A549 (cell line): ENCODE measurements around the gene NECAB3. TPM values are rescaled to one million over a fixed set of nuclear protein-coding genes. Genes with fewer than 3 reads are reported as not detected.

Experiments used
- ATAC-seq, 2 experiments: fragments of 200-7000 bp in 1 of 2; fragments of >200 bp in 1 of 2; cut with Nextera tagmentation in 1 of 2; cut with Tn5 transposase in 1 of 2; 3 replicates each; pipeline versions ENCODE4 v1.8.0 to v1.9.1; 2018 to 2020; ENCODE audit warnings: mild to moderate bottlenecking in 1 of 2, moderate library complexity in 1 of 2
- CTCF ChIA-PET: fragments of 300-600 bp; sonication (Branson Sonifier 250); formaldehyde crosslinking; extraction: SDS; loops from one replicate; lab custom pipeline; 2021; ENCODE audit warnings: antibody characterized with exemption, inconsistent platforms; lab: Yijun Ruan, JAX
- POLR2A ChIA-PET: fragments of 350-600 bp; formaldehyde crosslinking; extraction: SDS; loops from one replicate; lab custom pipeline; 2021; ENCODE audit warnings: antibody characterized with exemption, inconsistent platforms; lab: Yijun Ruan, JAX
- DNase-seq, 2 experiments: peaks; one replicate each; pipeline versions ENCODE4 v3.0.0 to v3.0.0-alpha.2; 2011 to 2016; ENCODE audit warnings: low read depth in 1 of 2, low spot score in 1 of 2
- FAIRE-seq: peaks from 2 replicates; lab custom pipeline; 2011; peaks lifted over from hg19 to GRCh38; lab: Jason Lieb, UNC
- H3K27ac ChIP-seq, 2 experiments: fragments of >200 bp; sonication (Bioruptor Twin); formaldehyde crosslinking; 3 replicates each; pipeline ENCODE4 v1.5.1; 2016 to 2017
- H3K4me1 ChIP-seq: fragments of >200 bp; sonication (Bioruptor Twin); formaldehyde crosslinking; 3 replicates; pipeline ENCODE4 v1.6.1; 2016
- H3K4me2 ChIP-seq: fragments of >200 bp; sonication (Bioruptor Twin); formaldehyde crosslinking; 3 replicates; pipeline ENCODE4 v1.6.1; 2016
- H3K4me3 ChIP-seq: fragments of >200 bp; sonication (Bioruptor Twin); formaldehyde crosslinking; 3 replicates; pipeline ENCODE4 v1.5.1; 2016
- H3K9me3 ChIP-seq: fragments of >200 bp; sonication (Bioruptor Twin); formaldehyde crosslinking; 3 replicates; pipeline ENCODE4 v1.6.1; 2016
- ATOH8 ChIP-seq: fragments of 250-450 bp; sonication (Bioruptor Pico); IDR thresholded peaks from 2 replicates; pipeline ENCODE4 v1.5.0; 2020; ENCODE audit warnings: low read depth, mild to moderate bottlenecking, moderate library complexity
- CBX2 ChIP-seq: fragments of 200-600 bp; sonication (generic); IDR thresholded peaks from 2 replicates; pipeline ENCODE4 v1.6.1; 2016; ENCODE audit warnings: low read depth, mild to moderate bottlenecking, borderline replicate concordance
- CEBPB ChIP-seq, 2 experiments: fragments of >200 bp in 1 of 2; sonication (Bioruptor Twin) in 1 of 2; formaldehyde crosslinking in 1 of 2; IDR thresholded peaks; 2 replicates each; pipeline ENCODE4 v1.6.1; 2012 to 2016
- EHF ChIP-seq: fragments of 250-450 bp; sonication (Bioruptor Pico); IDR thresholded peaks from 2 replicates; pipeline ENCODE4 v1.5.0; 2020; ENCODE audit warnings: mild to moderate bottlenecking
- ESRRA ChIP-seq: fragments of 150-350 bp; IDR thresholded peaks from 2 replicates; pipeline ENCODE4 v1.6.1; 2014; ENCODE audit warnings: mild to moderate bottlenecking, low read length, borderline replicate concordance
- HEYL ChIP-seq: fragments of 250-450 bp; sonication (Bioruptor Pico); IDR thresholded peaks from 2 replicates; pipeline ENCODE4 v1.8.0; 2021; ENCODE audit warnings: mild to moderate bottlenecking, moderate library complexity
- HOXA7 ChIP-seq: fragments of 250-450 bp; sonication (Bioruptor Pico); IDR thresholded peaks from 2 replicates; pipeline ENCODE4 v1.5.0; 2020; ENCODE audit warnings: mild to moderate bottlenecking, moderate library complexity
- HOXB13 ChIP-seq: fragments of 250-450 bp; sonication (Bioruptor Pico); IDR thresholded peaks from 2 replicates; pipeline ENCODE4 v1.5.0; 2020; ENCODE audit warnings: low read depth, mild to moderate bottlenecking, moderate library complexity
- HOXB5 ChIP-seq: fragments of 250-450 bp; sonication (Bioruptor Pico); IDR thresholded peaks from 2 replicates; pipeline ENCODE4 v1.5.0; 2020; ENCODE audit warnings: mild to moderate bottlenecking, moderate library complexity
- MAFK ChIP-seq: fragments of 450-650 bp; IDR thresholded peaks from 2 replicates; pipeline ENCODE4 v1.6.1; 2014; ENCODE audit not compliant: partially characterized antibody
- PHF8 ChIP-seq: fragments of 200-600 bp; sonication (generic); IDR thresholded peaks from 2 replicates; pipeline ENCODE4 v1.6.1; 2016; ENCODE audit warnings: low read depth, mild to moderate bottlenecking, antibody characterized with exemption, moderate library complexity, borderline replicate concordance
- RARB ChIP-seq: fragments of 250-450 bp; sonication (Bioruptor Pico); IDR thresholded peaks from 2 replicates; pipeline ENCODE4 v1.8.0; 2021; ENCODE audit warnings: mild to moderate bottlenecking, moderate library complexity
- SMC3 ChIP-seq: fragments of >200 bp; sonication (Bioruptor Twin); formaldehyde crosslinking; IDR thresholded peaks from 3 replicates; pipeline ENCODE4 v1.6.1; 2018; ENCODE audit warnings: inconsistent platforms
- ZC3H11A ChIP-seq: fragments of 450-650 bp; IDR thresholded peaks from 2 replicates; pipeline ENCODE4 v1.6.1; 2014; ENCODE audit warnings: antibody characterized with exemption, mild to moderate bottlenecking
- ZFP36 ChIP-seq: fragments of 450-650 bp; IDR thresholded peaks from 2 replicates; pipeline ENCODE4 v1.6.1; 2014; ENCODE audit warnings: borderline replicate concordance; ENCODE audit not compliant: partially characterized antibody
- ZSCAN20 ChIP-seq: fragments of 250-450 bp; sonication (Bioruptor Pico); IDR thresholded peaks from 2 replicates; pipeline ENCODE4 v1.8.0; 2022; ENCODE audit warnings: mild to moderate bottlenecking, moderate library complexity
- WGBS: methylation state at CpG from one replicate; pipeline ENCODE4 v1.1.6; 2017; ENCODE audit errors: missing lambda C conversion rate; 5-methylcytosine and 5-hydroxymethylcytosine counted together
- polyA plus RNA-seq, 4 experiments: library from polyadenylated mRNA; depleted of rRNA in 3 of 4; stranded (reverse); fragments of >200 nt; fragmentation: RNase III in 1 of 4; extraction: RNeasy Plus Mini Kit Qiagen cat#74134 plus additional on column Dnase treatment in 1 of 4; gene quantifications; 2 replicates in 3 of 4; 3 replicates in 1 of 4; pipeline ENCODE4 v1.2.3, GENCODE V29; 2011 to 2017
- TF ChIP-seq, protein P1 (sequence below): fragments of 200-600 bp; sonication (generic); IDR thresholded peaks from 2 replicates; pipeline ENCODE4 v1.6.1; 2016; ENCODE audit warnings: antibody characterized with exemption, mild to moderate bottlenecking, moderate library complexity
- TF ChIP-seq, protein P2 (sequence below): fragments of 250-450 bp; sonication (Bioruptor Pico); IDR thresholded peaks from 2 replicates; pipeline ENCODE4 v1.5.0; 2021; ENCODE audit warnings: mild to moderate bottlenecking, moderate library complexity, borderline replicate concordance
- TF ChIP-seq, protein P3 (sequence below): IDR thresholded peaks from 2 replicates; pipeline ENCODE4 v1.6.1; 2012

Gene NECAB3
- polyA plus RNA-seq, 2 of the 4 experiments (the other 2 are of a cell fraction) = 9.3 to 19.3 TPM

GRCh38 chr20:33694639-33695012 is 20.4 kb upstream of the NECAB3 start:
- ChIA-PET POLR2A (no interaction called here), CTCF (interaction anchor here (1.4 to 1.5 kb wide), 2 partner anchors 19 to 27 kb away, joined by 3 read pairs; no protein-coding TSS in a partner anchor)
- ATAC-seq (no peak), FAIRE-seq (no peak)
- Histone ChIP-seq H3K4me2 (no peak overlapping the region), H3K27ac (no peak overlapping the region), H3K4me1 (no peaks in the 10 kb centered on the region), H3K9me3 (no peaks in the 10 kb centered on the region)
- 84% methylated on average over 6 of the region's 6 CpGs for WGBS
- TF ChIP-seq, protein P1, sequence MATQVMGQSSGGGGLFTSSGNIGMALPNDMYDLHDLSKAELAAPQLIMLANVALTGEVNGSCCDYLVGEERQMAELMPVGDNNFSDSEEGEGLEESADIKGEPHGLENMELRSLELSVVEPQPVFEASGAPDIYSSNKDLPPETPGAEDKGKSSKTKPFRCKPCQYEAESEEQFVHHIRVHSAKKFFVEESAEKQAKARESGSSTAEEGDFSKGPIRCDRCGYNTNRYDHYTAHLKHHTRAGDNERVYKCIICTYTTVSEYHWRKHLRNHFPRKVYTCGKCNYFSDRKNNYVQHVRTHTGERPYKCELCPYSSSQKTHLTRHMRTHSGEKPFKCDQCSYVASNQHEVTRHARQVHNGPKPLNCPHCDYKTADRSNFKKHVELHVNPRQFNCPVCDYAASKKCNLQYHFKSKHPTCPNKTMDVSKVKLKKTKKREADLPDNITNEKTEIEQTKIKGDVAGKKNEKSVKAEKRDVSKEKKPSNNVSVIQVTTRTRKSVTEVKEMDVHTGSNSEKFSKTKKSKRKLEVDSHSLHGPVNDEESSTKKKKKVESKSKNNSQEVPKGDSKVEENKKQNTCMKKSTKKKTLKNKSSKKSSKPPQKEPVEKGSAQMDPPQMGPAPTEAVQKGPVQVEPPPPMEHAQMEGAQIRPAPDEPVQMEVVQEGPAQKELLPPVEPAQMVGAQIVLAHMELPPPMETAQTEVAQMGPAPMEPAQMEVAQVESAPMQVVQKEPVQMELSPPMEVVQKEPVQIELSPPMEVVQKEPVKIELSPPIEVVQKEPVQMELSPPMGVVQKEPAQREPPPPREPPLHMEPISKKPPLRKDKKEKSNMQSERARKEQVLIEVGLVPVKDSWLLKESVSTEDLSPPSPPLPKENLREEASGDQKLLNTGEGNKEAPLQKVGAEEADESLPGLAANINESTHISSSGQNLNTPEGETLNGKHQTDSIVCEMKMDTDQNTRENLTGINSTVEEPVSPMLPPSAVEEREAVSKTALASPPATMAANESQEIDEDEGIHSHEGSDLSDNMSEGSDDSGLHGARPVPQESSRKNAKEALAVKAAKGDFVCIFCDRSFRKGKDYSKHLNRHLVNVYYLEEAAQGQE = no peak
- TF ChIP-seq HOXA7 (CRISPR knock-in tag) = no peak
- no peak for TF ChIP-seq MAFK
- TF ChIP-seq SMC3 = no peak
- TF ChIP-seq, protein P2, sequence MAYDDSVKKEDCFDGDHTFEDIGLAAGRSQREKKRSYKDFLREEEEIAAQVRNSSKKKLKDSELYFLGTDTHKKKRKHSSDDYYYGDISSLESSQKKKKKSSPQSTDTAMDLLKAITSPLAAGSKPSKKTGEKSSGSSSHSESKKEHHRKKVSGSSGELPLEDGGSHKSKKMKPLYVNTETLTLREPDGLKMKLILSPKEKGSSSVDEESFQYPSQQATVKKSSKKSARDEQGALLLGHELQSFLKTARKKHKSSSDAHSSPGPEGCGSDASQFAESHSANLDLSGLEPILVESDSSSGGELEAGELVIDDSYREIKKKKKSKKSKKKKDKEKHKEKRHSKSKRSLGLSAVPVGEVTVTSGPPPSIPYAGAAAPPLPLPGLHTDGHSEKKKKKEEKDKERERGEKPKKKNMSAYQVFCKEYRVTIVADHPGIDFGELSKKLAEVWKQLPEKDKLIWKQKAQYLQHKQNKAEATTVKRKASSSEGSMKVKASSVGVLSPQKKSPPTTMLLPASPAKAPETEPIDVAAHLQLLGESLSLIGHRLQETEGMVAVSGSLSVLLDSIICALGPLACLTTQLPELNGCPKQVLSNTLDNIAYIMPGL (CRISPR knock-in tag) = no peak
- TF ChIP-seq ESRRA = no peak
- no peak for TF ChIP-seq PHF8
- TF ChIP-seq, all 56 proteins: peak for 0
- DNase-seq = no peak
- H3K4me3 ChIP-seq = no peak overlapping the region

GRCh38 chr20:33693741-33694638 is 19.8 kb upstream of the NECAB3 start:
- Histone ChIP-seq H3K27ac (no peak overlapping the region), H3K9me3 (no peaks in the 10 kb centered on the region), H3K4me3 (no peak overlapping the region), H3K4me2 (no peak overlapping the region), H3K4me1 (no peaks in the 10 kb centered on the region)
- no peak for DNase-seq
- POLR2A ChIA-PET = no interaction called here
- TF ChIP-seq, protein P3, sequence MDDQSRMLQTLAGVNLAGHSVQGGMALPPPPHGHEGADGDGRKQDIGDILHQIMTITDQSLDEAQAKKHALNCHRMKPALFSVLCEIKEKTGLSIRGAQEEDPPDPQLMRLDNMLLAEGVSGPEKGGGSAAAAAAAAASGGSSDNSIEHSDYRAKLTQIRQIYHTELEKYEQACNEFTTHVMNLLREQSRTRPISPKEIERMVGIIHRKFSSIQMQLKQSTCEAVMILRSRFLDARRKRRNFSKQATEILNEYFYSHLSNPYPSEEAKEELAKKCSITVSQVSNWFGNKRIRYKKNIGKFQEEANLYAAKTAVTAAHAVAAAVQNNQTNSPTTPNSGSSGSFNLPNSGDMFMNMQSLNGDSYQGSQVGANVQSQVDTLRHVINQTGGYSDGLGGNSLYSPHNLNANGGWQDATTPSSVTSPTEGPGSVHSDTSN = no peak
- TF ChIP-seq ZSCAN20 (no peak), HEYL (CRISPR knock-in tag) (no peak), HOXB5 (CRISPR knock-in tag) (no peak), RARB (CRISPR knock-in tag) (no peak), EHF (CRISPR knock-in tag) (no peak), CBX2 (no peak), ATOH8 (CRISPR knock-in tag) (no peak), HOXB13 (CRISPR knock-in tag) (no peak), ZC3H11A (no peak), CEBPB (IDR thresholded peaks at IDR 0.05) (no peak), ZFP36 (no peak)
- TF ChIP-seq, protein P2 (CRISPR knock-in tag) = no peak
- CTCF ChIA-PET = interaction anchor here (1.4 kb wide), 1 partner anchor 19 kb away, joined by 3 read pairs; no protein-coding TSS in a partner anchor
- 88% methylated on average over 16 of the region's 17 CpGs for WGBS
- FAIRE-seq = no peak
- ATAC-seq = peak; percentile 28 to 32; a peak in 3 of 6 replicates
